Trophoblast cell (in vitro differentiated cells and primary cell): ENCODE data around the gene ING5.

ENCODE experiments used
- DNase-seq, 2 donors: peaks; one replicate each; pipeline ENCODE4 v3.0.0-alpha.2; 2016
- H2AFZ ChIP-seq: 2 replicates; pipeline ENCODE4 v1.6.1; 2013; ENCODE audit warnings: low read length, moderate library complexity, mild to moderate bottlenecking; ENCODE audit not compliant: insufficient read depth, poor library complexity
- H2AK5ac ChIP-seq: 2 replicates; pipeline ENCODE4 v1.6.1; 2013; ENCODE audit warnings: mild to moderate bottlenecking, low read length
- H2BK120ac ChIP-seq: 2 replicates; pipeline ENCODE4 v1.6.1; 2013; ENCODE audit warnings: low read length, mild to moderate bottlenecking, moderate library complexity; ENCODE audit not compliant: insufficient read depth, poor library complexity
- H2BK12ac ChIP-seq: 2 replicates; pipeline ENCODE4 v1.6.1; 2013; ENCODE audit warnings: mild to moderate bottlenecking, low read length, moderate library complexity
- H2BK5ac ChIP-seq: 2 replicates; pipeline ENCODE4 v1.6.1; 2013; ENCODE audit warnings: low read length, low read depth, moderate library complexity, mild to moderate bottlenecking; ENCODE audit not compliant: poor library complexity
- H3K14ac ChIP-seq: 2 replicates; pipeline ENCODE4 v1.6.1; 2013; ENCODE audit warnings: mild to moderate bottlenecking, low read length
- H3K18ac ChIP-seq: 2 replicates; pipeline ENCODE4 v1.6.1; 2013; ENCODE audit warnings: mild to moderate bottlenecking, low read length
- H3K23ac ChIP-seq: 2 replicates; pipeline ENCODE4 v1.6.1; 2013; ENCODE audit warnings: low read length
- H3K27ac ChIP-seq: 2 replicates; pipeline ENCODE4 v1.5.1; 2013; ENCODE audit warnings: low read depth, mild to moderate bottlenecking, inconsistent platforms, low read length, moderate library complexity
- H3K27me3 ChIP-seq: 2 replicates; pipeline ENCODE4 v1.6.1; 2013; ENCODE audit warnings: inconsistent platforms, mild to moderate bottlenecking, low read length, moderate library complexity; ENCODE audit not compliant: insufficient read depth
- H3K36me3 ChIP-seq, 2 experiments: 1 replicate in 1 of 2; 2 replicates in 1 of 2; pipeline ENCODE4 v1.6.1; 2013; ENCODE audit warnings: low read length in 2 of 2, mild to moderate bottlenecking in 2 of 2, moderate library complexity in 1 of 2; ENCODE audit not compliant: insufficient read depth in 2 of 2, control insufficient read depth in 1 of 2
- H3K4ac ChIP-seq: 2 replicates; pipeline ENCODE4 v1.6.1; 2013; ENCODE audit warnings: low read depth, mild to moderate bottlenecking, low read length, moderate library complexity
- H3K4me1 ChIP-seq, 2 experiments: 1 replicate in 1 of 2; 2 replicates in 1 of 2; pipeline ENCODE4 v1.6.1; 2013; ENCODE audit warnings: low read length in 2 of 2, mild to moderate bottlenecking in 2 of 2, moderate library complexity in 1 of 2; ENCODE audit not compliant: insufficient read depth in 2 of 2, control insufficient read depth in 1 of 2
- H3K4me2 ChIP-seq: 2 replicates; pipeline ENCODE4 v1.6.1; 2013; ENCODE audit warnings: inconsistent platforms, mild to moderate bottlenecking, low read length, moderate library complexity
- H3K4me3 ChIP-seq: 2 replicates; pipeline ENCODE4 v1.5.1; 2013; ENCODE audit warnings: mild to moderate bottlenecking, low read depth, low read length, inconsistent platforms
- H3K79me1 ChIP-seq: one replicate; pipeline ENCODE4 v1.6.1; 2013; ENCODE audit warnings: low read length
- H3K79me2 ChIP-seq: 2 replicates; pipeline ENCODE4 v1.6.1; 2013; ENCODE audit warnings: low read length, mild to moderate bottlenecking; ENCODE audit not compliant: control insufficient read depth, insufficient read depth, poor library complexity
- H3K9ac ChIP-seq: 2 replicates; pipeline ENCODE4 v1.6.1; 2013; ENCODE audit warnings: mild to moderate bottlenecking, low read length
- H3K9me3 ChIP-seq: 2 replicates; pipeline ENCODE4 v1.6.1; 2013; ENCODE audit warnings: low read depth, mild to moderate bottlenecking, control low read depth, inconsistent platforms, low read length; ENCODE audit not compliant: insufficient read depth
- H4K12ac ChIP-seq: 2 replicates; pipeline ENCODE4 v1.6.1; 2013; ENCODE audit warnings: low read depth, mild to moderate bottlenecking, low read length, moderate library complexity
- H4K8ac ChIP-seq: 2 replicates; pipeline ENCODE4 v1.6.1; 2013; ENCODE audit warnings: low read depth, mild to moderate bottlenecking, low read length, moderate library complexity
- H4K91ac ChIP-seq: one replicate; pipeline ENCODE4 v1.6.1; 2013; ENCODE audit warnings: low read depth, mild to moderate bottlenecking, low read length, moderate library complexity
- WGBS: extraction: QIAGEN DNeasy Blood & Tissue Kit; methylation state at CpG from one replicate; pipeline ENCODE4 v1.1.7; 2013; ENCODE audit warnings: missing lambda C conversion rate; ENCODE audit not compliant: insufficient read length, insufficient coverage; ENCODE audit errors: extremely low coverage; 5-methylcytosine and 5-hydroxymethylcytosine counted together

ING5 gene

GRCh38 chr2:241751152-241751551 is 49.3 kb downstream of the ING5 start:
- H2AK5ac ChIP-seq, result no peak overlapping the region
- no peak overlapping the region for H3K23ac ChIP-seq
- H3K4me2 ChIP-seq, result no peak overlapping the region
- DNase-seq, result no peak
- H3K14ac ChIP-seq, result no peak overlapping the region
- H3K36me3 ChIP-seq, result peaks cover 25 to 30% of the 10 kb centered on the region in 2 experiments
- no peak overlapping the region for H2BK5ac ChIP-seq
- H3K18ac ChIP-seq, result no peak overlapping the region
- no peak overlapping the region for H3K4me3 ChIP-seq
- H3K9ac ChIP-seq, result no peak overlapping the region
- no peaks in the 10 kb centered on the region for H3K9me3 ChIP-seq
- H3K27ac ChIP-seq, result no peak overlapping the region
- no peaks in the 10 kb centered on the region for H3K4me1 ChIP-seq
- no peak overlapping the region for H3K4ac ChIP-seq
- no peak overlapping the region for H2BK120ac ChIP-seq
- no peaks in the 10 kb centered on the region for H3K79me2 ChIP-seq
- no CpG with 5 or more reads among the region's 15 CpGs for WGBS
- H2AFZ ChIP-seq, result no peak overlapping the region
- no peak overlapping the region for H2BK12ac ChIP-seq
- no peak overlapping the region for H4K12ac ChIP-seq
- H4K91ac ChIP-seq, result no peak overlapping the region
- no peaks in the 10 kb centered on the region for H3K79me1 ChIP-seq
- no peaks in the 10 kb centered on the region for H3K27me3 ChIP-seq
- no peak overlapping the region for H4K8ac ChIP-seq

DNA sequence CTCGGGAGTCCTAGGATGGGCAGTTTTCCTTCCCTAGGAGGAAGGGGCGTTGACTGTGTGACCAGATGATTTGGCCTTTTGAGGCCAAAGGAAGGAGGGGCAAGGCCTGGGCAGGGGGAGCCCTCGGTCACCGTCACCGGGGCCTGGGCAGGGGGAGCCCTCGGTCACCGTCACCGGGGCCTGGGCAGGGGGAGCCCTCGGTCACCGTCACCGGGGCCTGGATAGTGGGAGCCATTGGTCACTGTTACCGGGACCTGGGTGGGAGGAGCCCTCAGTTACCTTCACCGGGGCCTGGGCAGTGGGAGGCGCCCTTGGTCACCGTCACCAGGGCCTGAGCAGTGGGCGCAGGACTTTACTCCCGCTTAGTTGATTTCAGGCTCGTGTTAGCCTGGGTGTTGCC is 49.9 kb downstream of the ING5 start:
- H3K4me3 ChIP-seq, result no peak overlapping the region
- H3K27me3 ChIP-seq, result no peaks in the 10 kb centered on the region
- H3K4ac ChIP-seq, result no peak overlapping the region
- H4K91ac ChIP-seq, result no peak overlapping the region
- peaks cover 25 to 31% of the 10 kb centered on the region in 2 experiments for H3K36me3 ChIP-seq
- no peak overlapping the region for H3K4me2 ChIP-seq
- H3K9me3 ChIP-seq, result no peaks in the 10 kb centered on the region
- no peak overlapping the region for H2BK12ac ChIP-seq
- H3K23ac ChIP-seq, result no peak overlapping the region
- no peaks in the 10 kb centered on the region for H3K79me1 ChIP-seq
- H3K9ac ChIP-seq, result no peak overlapping the region
- H3K18ac ChIP-seq, result no peak overlapping the region
- WGBS, result no CpG with 5 or more reads among the region's 18 CpGs
- H3K27ac ChIP-seq, result no peak overlapping the region
- H2AFZ ChIP-seq, result no peak overlapping the region
- DNase-seq, result no peak
- no peaks in the 10 kb centered on the region for H3K79me2 ChIP-seq
- H2AK5ac ChIP-seq, result no peak overlapping the region
- H2BK120ac ChIP-seq, result no peak overlapping the region
- no peak overlapping the region for H3K14ac ChIP-seq
- H4K8ac ChIP-seq, result no peak overlapping the region
- no peaks in the 10 kb centered on the region for H3K4me1 ChIP-seq
- no peak overlapping the region for H2BK5ac ChIP-seq
- no peak overlapping the region for H4K12ac ChIP-seq

GRCh38 chr2:241752253-241752652 is 50.4 kb downstream of the ING5 start:
- no peak overlapping the region for H3K27ac ChIP-seq
- no peak overlapping the region for H3K4me2 ChIP-seq
- no peak overlapping the region for H2AK5ac ChIP-seq
- H3K14ac ChIP-seq, result no peak overlapping the region
- H3K36me3 ChIP-seq, result peaks cover 25 to 32% of the 10 kb centered on the region in 2 experiments
- H3K23ac ChIP-seq, result no peak overlapping the region
- no peak overlapping the region for H4K8ac ChIP-seq
- DNase-seq, result no peak
- H2BK120ac ChIP-seq, result no peak overlapping the region
- H2BK5ac ChIP-seq, result no peak overlapping the region
- H3K79me1 ChIP-seq, result no peaks in the 10 kb centered on the region
- H3K18ac ChIP-seq, result no peak overlapping the region
- no peaks in the 10 kb centered on the region for H3K79me2 ChIP-seq
- no peak overlapping the region for H2BK12ac ChIP-seq
- H2AFZ ChIP-seq, result no peak overlapping the region
- no peak overlapping the region for H4K12ac ChIP-seq
- H4K91ac ChIP-seq, result no peak overlapping the region
- no CpG with 5 or more reads among the region's 14 CpGs for WGBS
- no peaks in the 10 kb centered on the region for H3K27me3 ChIP-seq
- no peak overlapping the region for H3K9ac ChIP-seq
- no peak overlapping the region for H3K4me3 ChIP-seq
- no peaks in the 10 kb centered on the region for H3K9me3 ChIP-seq
- no peaks in the 10 kb centered on the region for H3K4me1 ChIP-seq
- H3K4ac ChIP-seq, result no peak overlapping the region

DNA sequence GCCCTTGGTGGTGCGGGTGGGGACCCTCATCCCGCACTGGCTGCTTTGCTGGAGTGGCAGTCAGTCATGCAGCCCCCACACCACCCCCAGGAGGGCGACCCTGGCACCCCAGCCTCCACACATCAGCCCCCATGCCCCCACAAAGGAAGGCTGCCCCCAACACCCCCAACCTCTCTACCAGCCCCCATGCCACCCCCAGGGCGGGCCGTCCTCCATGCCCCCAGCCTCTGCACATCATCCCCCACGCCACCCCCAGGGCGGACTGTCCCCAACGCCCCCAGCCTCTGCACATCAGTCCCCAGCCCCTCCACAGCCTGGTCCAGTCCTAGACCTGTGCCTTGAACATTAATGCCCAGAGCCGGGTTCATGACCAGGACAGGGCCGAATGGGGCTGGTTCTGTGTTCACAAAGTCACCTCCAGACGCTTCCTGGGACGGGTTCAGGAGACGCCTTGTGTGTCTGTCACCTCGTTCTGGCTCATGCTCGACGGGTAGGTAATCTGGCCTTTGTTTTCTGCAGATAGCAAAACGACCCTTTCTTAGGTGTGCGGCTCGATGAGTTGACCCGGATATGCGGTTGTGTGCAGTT is 50.9 kb downstream of the ING5 start:
- Histone ChIP-seq H3K36me3 (peaks cover 25 to 32% of the 10 kb centered on the region in 2 experiments), H3K4me1 (no peaks in the 10 kb centered on the region), H3K9ac (no peak overlapping the region), H2BK120ac (no peak overlapping the region), H3K27me3 (no peaks in the 10 kb centered on the region), H3K4ac (no peak overlapping the region), H3K4me2 (no peak overlapping the region), H3K79me2 (no peaks in the 10 kb centered on the region), H2BK12ac (no peak overlapping the region), H4K12ac (no peak overlapping the region), H4K8ac (no peak overlapping the region), H2AK5ac (no peak overlapping the region), H3K79me1 (no peaks in the 10 kb centered on the region), H3K4me3 (no peak overlapping the region), H3K27ac (no peak overlapping the region), H3K18ac (no peak overlapping the region), H3K23ac (no peak overlapping the region), H3K9me3 (no peaks in the 10 kb centered on the region), H2AFZ (no peak overlapping the region), H2BK5ac (no peak overlapping the region), H3K14ac (no peak overlapping the region), H4K91ac (peak overlapping the region; percentile 2)
- no peak for DNase-seq
- no CpG with 5 or more reads among the region's 21 CpGs for WGBS
